GM18508 (cell line): Measurements from ENCODE around the gene C21orf91.
A peak's percentile ranks its signal among the peaks of the same experiment; 100 is the strongest.

Experiments used
- ATAC-seq: cut with Tn5 transposase; IDR thresholded peaks from one replicate; pipeline ENCODE4 v1.9.1; 2021; ENCODE audit warnings: moderate number of reproducible peaks; ENCODE audit not compliant: insufficient read depth, unreplicated experiment

C21orf91 gene

DNA sequence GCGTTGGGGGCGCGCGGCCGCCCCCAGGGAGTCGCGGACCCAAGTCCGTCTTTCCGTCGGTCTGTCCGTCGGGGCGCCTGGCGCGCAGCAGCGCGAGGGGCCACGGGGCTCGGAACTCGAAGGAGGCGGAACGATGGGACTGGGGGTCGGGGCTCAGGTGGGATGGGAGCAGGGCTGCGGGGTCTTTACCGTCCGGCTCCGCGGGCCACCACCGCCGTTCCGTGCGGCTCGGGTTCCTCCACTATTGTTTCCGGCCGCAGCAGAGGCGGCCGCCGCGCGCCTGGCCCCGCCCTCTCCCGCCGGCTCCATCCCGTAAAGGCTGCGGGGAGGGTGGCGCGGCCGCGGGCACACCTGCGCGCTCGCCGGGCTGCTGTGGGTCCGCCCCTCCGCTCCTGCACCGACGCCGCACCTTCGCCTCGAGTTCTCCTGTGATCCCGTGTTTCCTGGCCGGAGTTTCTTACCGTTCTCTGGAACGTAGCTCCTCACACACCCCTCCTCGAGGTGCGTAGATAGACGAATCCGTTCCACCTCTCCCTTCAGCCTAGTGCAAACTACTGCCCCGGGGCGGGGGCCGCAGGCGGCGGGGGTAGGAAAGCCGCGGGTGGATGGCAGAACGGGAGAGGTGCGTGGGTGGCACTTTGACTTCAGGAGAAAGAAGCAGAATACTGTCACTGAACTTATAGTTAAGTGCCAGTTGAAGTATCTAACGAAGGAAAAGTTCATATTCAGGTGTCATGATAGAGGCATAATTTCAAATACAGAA, at the start of gene C21orf91:
Gene C21orf91, minus strand, starts transcription at position 243 of the 763 bp plus-strand sequence. CDS start 1,038 bp downstream, outside the sequence.
- peak; percentile 65 for ATAC-seq

DNA sequence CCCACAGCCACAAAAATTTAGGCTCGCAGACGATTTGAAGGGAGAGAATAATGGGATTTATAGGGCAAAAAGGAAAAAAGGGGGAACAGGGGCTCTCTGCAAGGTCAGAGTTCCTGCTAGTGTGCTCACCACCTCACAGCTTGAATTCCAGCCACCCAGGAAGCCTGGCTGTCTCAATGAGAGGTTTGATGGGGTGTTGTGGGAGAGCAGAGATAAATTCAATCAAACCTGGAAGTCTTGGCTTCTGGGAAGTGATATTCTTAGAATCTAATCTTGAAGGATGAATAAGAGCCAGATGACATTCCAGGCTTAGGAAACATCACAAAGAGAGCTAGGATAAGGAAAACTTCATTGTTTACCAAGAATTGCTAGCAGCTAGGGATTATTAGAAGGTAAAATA, 47.4 kb upstream of the C21orf91 start:
- ATAC-seq, result no peak

- no peak for ATAC-seq
Measured at GRCh38 chr21:17859661-17860060, 40.5 kb upstream of the C21orf91 start.

GRCh38 chr21:17858747-17859146, 39.6 kb upstream of the C21orf91 start:
- no peak for ATAC-seq

DNA sequence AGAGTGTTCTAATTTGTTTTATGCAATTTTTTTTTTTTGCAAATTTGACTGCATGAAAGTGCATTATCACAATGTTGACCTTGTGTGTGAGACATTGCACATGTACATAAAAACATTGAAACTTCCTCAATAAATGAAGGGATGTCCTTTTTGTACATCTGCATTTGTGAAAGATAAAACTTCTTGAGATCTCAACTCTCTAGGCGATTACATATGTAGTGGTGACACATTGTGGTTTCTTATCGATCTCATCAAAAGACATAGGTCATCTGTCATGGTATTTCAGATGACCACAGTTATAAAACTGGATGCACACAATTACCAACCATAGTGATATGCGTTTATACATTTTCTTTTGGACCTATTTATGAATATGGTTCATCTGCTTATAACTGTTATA, 35.6 kb upstream of the C21orf91 start:
- ATAC-seq, result no peak

DNA sequence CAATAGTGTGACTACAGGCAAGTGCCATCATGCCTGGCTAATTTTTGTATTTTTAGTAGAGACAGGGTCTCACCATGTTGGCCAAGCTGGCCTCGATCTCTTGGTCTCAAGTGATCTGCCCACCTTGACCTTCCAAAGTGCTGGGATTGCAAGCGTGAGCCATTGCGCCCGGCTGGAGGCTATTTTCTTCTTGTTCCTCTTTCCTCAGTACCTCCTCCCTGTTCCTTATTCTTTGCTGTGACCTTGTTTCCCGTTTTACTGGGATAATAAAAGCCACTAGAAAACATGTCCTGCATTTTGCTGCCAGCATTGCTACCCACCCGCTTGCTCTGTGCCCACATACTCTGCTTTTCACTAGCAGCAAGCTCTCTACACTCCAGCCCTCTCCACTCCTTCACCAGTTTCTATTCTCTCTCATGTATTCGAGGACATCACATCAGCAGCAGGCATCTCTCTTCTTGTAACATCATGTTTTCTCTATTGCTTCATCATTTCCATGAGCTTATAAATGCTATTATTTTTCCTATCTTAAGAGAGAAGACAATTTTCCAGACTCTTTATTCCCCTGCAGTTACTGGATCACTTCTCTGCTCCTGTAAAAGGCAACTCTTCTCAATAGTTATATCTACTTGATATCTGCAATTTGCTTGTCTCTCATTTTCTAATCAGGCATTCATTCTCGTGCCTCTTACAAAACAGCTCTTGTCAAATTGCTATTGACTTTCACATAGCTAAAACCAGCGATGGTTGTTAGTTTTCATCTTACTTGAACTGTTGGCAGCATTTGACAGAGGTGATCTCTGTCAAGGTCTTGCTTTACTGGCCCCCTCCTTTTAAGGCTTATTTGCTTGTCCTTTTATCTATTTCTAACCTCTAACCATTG, 34.5 kb upstream of the C21orf91 start:
- no peak for ATAC-seq

DNA sequence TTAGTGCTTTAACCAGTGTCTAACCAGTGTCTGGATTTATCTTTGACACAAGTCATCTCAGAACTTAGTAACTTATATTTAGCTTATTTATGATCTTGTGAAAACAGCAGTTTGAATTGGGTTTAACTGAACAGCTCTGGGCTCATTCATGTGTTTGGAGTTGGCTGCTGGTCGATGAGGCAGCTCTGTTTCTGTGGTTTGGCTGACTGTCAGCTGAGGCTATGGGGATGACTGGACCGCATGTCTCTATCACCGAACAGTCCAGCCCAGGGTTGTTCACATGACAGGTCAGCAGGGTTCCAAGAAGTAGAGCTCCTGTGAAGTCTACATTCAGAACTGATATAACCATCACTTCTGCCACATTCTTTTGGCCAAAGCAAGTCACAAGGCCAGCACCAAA, 29.1 kb upstream of the C21orf91 start:
- ATAC-seq, result peak; percentile 93

DNA sequence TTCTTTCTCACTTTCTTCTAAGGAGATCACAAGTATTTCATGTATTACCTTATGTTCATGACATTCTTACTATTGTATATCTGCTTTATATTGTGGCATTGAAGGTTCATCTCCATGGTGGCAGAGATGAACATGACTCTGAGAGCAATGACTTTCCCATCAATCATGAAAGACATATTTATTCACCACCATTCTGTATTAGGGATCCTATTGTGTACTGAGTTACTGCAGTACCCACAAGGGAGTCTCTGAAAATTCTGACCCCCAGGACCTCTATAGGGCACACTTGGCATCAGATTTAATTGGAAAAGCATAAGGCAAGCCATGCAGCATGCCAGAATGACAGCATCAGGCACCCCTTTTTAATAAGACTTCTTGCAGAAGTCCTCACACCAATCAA, 21.9 kb upstream of the C21orf91 start:
- no peak for ATAC-seq

- ATAC-seq, result no peak
Measured at GRCh38 chr21:17834639-17835354, 15.6 kb upstream of the C21orf91 start.

DNA sequence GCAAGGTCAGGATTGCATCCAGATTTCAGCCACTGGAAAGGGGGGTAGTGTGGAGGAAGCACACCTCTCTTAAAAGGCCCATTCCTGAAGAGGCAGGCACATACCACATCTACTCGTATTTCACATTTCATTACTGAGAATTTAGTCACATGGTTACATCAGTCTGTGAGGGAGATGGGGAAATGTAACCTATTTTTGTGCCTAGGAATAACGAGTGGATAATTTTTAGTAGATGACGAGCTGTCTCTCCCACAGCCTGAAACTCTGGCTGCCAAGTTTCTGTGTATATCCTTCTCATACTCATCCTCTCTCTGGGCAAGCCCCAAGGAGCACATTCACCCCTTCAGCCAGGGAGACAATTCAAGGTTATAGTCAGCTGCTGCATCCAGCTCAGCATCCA, 10.3 kb upstream of the C21orf91 start:
- ATAC-seq, result no peak

GRCh38 chr21:17828223-17828622, 9.1 kb upstream of the C21orf91 start:
- ATAC-seq, result no peak

GRCh38 chr21:17823846-17824245, 4.7 kb upstream of the C21orf91 start:
- ATAC-seq, result no peak

DNA sequence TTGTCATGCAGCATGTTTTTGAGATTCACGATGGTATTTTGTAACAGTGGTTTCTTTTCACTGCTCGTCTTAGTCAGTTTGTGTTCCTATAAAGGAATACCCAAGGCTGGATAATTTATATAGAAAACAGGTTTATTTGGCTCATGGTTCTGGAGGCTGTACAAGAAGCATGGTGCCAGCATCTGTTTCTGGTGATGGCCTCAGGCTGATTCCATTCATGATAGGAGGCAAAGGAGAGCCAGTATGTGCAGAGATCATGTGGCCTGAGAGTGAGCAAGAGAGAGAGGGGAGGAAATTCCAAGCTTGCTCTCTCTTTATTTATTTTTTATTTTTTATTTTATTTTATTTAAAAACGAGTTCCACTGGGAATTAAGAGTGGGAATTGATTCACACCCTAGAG, 2.0 kb upstream of the C21orf91 start:
- no peak for ATAC-seq

DNA sequence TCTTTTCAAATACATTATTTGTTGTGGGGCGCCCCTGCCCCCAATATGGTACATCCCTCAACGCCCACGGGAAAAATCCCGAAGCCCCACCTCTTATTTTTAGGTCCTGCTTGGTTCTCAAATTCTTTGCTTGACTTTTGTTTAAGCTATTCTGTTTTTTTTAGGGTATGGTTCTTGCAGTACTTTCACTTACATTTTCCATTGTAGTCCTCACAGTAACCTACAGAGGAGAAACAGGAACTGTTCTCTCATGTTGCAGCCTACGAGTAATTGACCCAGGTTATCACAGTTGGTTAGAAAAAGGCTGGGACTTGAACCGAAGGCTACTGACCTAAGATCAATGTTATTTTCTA, 697 bp upstream of the C21orf91 start:
- ATAC-seq, result peak; percentile 83

- ATAC-seq, result no peak
Measured at GRCh38 chr21:17818186-17819113, 706 bp downstream of the C21orf91 start.

GRCh38 chr21:17813353-17813752, 5.8 kb downstream of the C21orf91 start:
- no peak for ATAC-seq

GRCh38 chr21:17805966-17806365, 13.2 kb downstream of the C21orf91 start:
- no peak for ATAC-seq

DNA sequence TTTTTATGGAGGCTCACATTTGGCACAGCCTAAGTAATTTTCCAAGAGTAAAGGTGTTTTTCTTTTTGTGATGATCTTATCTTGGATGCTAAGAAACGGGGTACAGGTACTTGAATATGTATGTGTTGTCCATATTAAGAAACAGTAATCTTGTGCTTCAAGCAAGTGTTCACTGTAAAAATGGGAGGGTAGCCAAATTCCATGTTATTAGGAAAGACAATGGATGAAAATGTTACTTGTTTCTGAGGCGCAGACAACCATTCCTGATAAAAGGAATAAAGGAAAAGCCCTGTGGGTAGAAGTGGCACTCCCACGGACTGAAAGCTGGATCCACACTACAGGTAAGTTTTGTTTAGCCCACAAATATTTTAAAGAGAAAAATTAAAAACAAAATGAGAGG, 15.6 kb downstream of the C21orf91 start:
- no peak for ATAC-seq

DNA sequence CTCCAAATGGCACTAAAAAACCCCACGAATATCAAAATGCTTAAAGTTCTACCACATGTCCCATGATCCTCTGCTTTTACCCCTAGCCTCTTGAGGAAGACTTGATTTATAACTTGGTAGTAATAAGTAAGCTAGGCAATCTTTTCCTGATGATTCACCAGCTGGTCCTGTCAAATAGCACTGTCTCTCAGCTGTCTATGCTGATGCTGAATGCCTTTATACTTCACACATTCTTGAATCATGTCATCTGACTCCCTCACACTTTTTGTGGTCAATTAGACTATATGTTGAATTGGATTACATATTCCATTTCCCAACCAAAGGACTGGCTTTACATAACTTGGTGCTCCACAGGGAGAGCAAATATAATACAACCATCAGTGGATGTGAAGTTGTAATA, 16.6 kb downstream of the C21orf91 start:
- no peak for ATAC-seq
